OCI-LY3 (cell line): Measurements from ENCODE around the gene NFIA.

Experiments
- H2AFZ ChIP-seq: fragments of 200-600, 300-600 bp; shearing (Covaris generic); 2 replicates; pipeline ENCODE4 v1.6.0; 2014; ENCODE audit warnings: antibody characterized with exemption, low read depth, low read length
- H3K27ac ChIP-seq: fragments of 200-600, 300-600 bp; sonication (generic); 2 replicates; pipeline ENCODE4 v1.5.1; 2014; ENCODE audit warnings: mild to moderate bottlenecking, low read length, moderate library complexity, mixed read lengths
- H3K27me3 ChIP-seq: fragments of 200-600, 300-600 bp; sonication (generic); 2 replicates; pipeline ENCODE4 v1.6.1; 2014; ENCODE audit warnings: low read depth, low read length, mixed read lengths
- H3K36me3 ChIP-seq: fragments of 200-600, 300-600 bp; sonication (generic); replicated peaks from 2 replicates; pipeline ENCODE3; 2014; ENCODE audit warnings: low read depth, low read length, mixed read lengths
- H3K4me1 ChIP-seq: fragments of 300-600, 200-600 bp; sonication (generic); 2 replicates; pipeline ENCODE4 v1.6.1; 2014; ENCODE audit warnings: low read length, mixed read lengths
- H3K4me2 ChIP-seq: fragments of 200-600, 300-600 bp; sonication (generic); 2 replicates; pipeline ENCODE4 v1.6.1; 2014; ENCODE audit warnings: low read length, mixed read lengths
- H3K4me3 ChIP-seq: fragments of 300-600, 200-600 bp; sonication (generic); 2 replicates; pipeline ENCODE4 v1.5.1; 2014; ENCODE audit warnings: antibody characterized with exemption, mild to moderate bottlenecking, low read length, moderate library complexity
- H3K79me2 ChIP-seq: fragments of 300-600, 200-600 bp; shearing (Covaris generic); 2 replicates; pipeline ENCODE4 v1.6.1; 2014; ENCODE audit warnings: mild to moderate bottlenecking, low read length, mixed read lengths
- H3K9ac ChIP-seq: fragments of 300-600, 200-600 bp; shearing (Covaris generic); 2 replicates; pipeline ENCODE4 v1.6.0; 2014; ENCODE audit warnings: mild to moderate bottlenecking, low read length, moderate library complexity
- H3K9me3 ChIP-seq: fragments of 200-600, 300-600 bp; shearing (Covaris generic); 2 replicates; pipeline ENCODE4 v1.6.1; 2014; ENCODE audit warnings: low read length, mixed read lengths; ENCODE audit not compliant: insufficient read depth
- H4K20me1 ChIP-seq: fragments of 200-600, 300-600 bp; sonication (generic); 2 replicates; pipeline ENCODE4 v1.6.1; 2016; ENCODE audit warnings: low read length, mixed read lengths; ENCODE audit not compliant: insufficient read depth
- CTCF ChIP-seq: fragments of 200-600, 300-600 bp; sonication (generic); IDR thresholded peaks from 2 replicates; pipeline ENCODE4 v1.5.1; 2014; ENCODE audit warnings: antibody characterized with exemption, low read length, low read depth
- EZH2phosphoT487 ChIP-seq: fragments of 200-600 bp; shearing (Covaris generic); IDR thresholded peaks from 2 replicates; pipeline ENCODE4 v1.6.1; 2018; ENCODE audit warnings: antibody characterized with exemption, mixed run types, low read depth

Gene NFIA

GRCh38 chr1:61389926-61390845, 307.8 kb downstream of the NFIA start:
- H3K36me3 ChIP-seq: no peaks in the 10 kb centered on the region
- no peaks in the 10 kb centered on the region for H4K20me1 ChIP-seq
- no peak overlapping the region for H3K9ac ChIP-seq
- H3K9me3 ChIP-seq: no peaks in the 10 kb centered on the region
- no peaks in the 10 kb centered on the region for H3K79me2 ChIP-seq
- H2AFZ ChIP-seq: no peak overlapping the region
- H3K4me3 ChIP-seq: no peak overlapping the region
- peaks cover 47% of the 10 kb centered on the region for H3K27me3 ChIP-seq
- TF ChIP-seq CTCF: no peak
- TF ChIP-seq EZH2phosphoT487: no peak
- H3K27ac ChIP-seq: no peak overlapping the region
- peaks cover 9% of the 10 kb centered on the region for H3K4me1 ChIP-seq
- H3K4me2 ChIP-seq: no peak overlapping the region

- Histone ChIP-seq H3K79me2 (no peaks in the 10 kb centered on the region), H3K27me3 (peaks cover 33% of the 10 kb centered on the region), H3K9me3 (no peaks in the 10 kb centered on the region), H3K27ac (no peak overlapping the region), H3K4me1 (peaks cover 9% of the 10 kb centered on the region), H4K20me1 (no peaks in the 10 kb centered on the region), H3K4me2 (no peak overlapping the region), H3K9ac (no peak overlapping the region), H3K36me3 (no peaks in the 10 kb centered on the region), H3K4me3 (no peak overlapping the region), H2AFZ (no peak overlapping the region)
- TF ChIP-seq EZH2phosphoT487: no peak
- TF ChIP-seq CTCF: no peak
These were observed 309.4 kb downstream of the NFIA start for GRCh38 chr1:61391730-61392129.

GRCh38 chr1:61392409-61393242, 310.3 kb downstream of the NFIA start:
- H3K9me3 ChIP-seq: no peaks in the 10 kb centered on the region
- H3K79me2 ChIP-seq: no peaks in the 10 kb centered on the region
- no peak overlapping the region for H3K9ac ChIP-seq
- H3K27me3 ChIP-seq: peaks cover 33% of the 10 kb centered on the region
- H3K4me2 ChIP-seq: no peak overlapping the region
- no peaks in the 10 kb centered on the region for H3K36me3 ChIP-seq
- no peaks in the 10 kb centered on the region for H4K20me1 ChIP-seq
- TF ChIP-seq CTCF: no peak
- no peak for TF ChIP-seq EZH2phosphoT487
- no peak overlapping the region for H2AFZ ChIP-seq
- no peak overlapping the region for H3K4me3 ChIP-seq
- H3K4me1 ChIP-seq: peaks cover 6% of the 10 kb centered on the region
- no peak overlapping the region for H3K27ac ChIP-seq

GRCh38 chr1:61393575-61393974, 311.2 kb downstream of the NFIA start:
- no peak overlapping the region for H3K4me2 ChIP-seq
- H3K9me3 ChIP-seq: no peaks in the 10 kb centered on the region
- H3K9ac ChIP-seq: no peak overlapping the region
- H3K4me3 ChIP-seq: no peak overlapping the region
- H3K36me3 ChIP-seq: no peaks in the 10 kb centered on the region
- no peaks in the 10 kb centered on the region for H4K20me1 ChIP-seq
- no peak overlapping the region for H3K27ac ChIP-seq
- TF ChIP-seq CTCF: no peak
- TF ChIP-seq EZH2phosphoT487: no peak
- H2AFZ ChIP-seq: no peak overlapping the region
- peaks cover 31% of the 10 kb centered on the region for H3K27me3 ChIP-seq
- H3K79me2 ChIP-seq: no peaks in the 10 kb centered on the region
- no peaks in the 10 kb centered on the region for H3K4me1 ChIP-seq
